RWPE2 (cell line): ENCODE results near the gene MFSD2A.

ENCODE experiments used
- ATAC-seq: fragments of 200-7000 bp; cut with Tn5 transposase; 3 replicates; pipeline ENCODE4 v1.9.1; 2021; ENCODE audit warnings: low read depth
- DNase-seq: peaks from one replicate; pipeline ENCODE4 v3.0.0-alpha.2; 2020; ENCODE audit warnings: low spot score
- H3K27ac ChIP-seq: fragments of 450-650 bp; 2 replicates; pipeline ENCODE4 v1.5.1; 2017; ENCODE audit warnings: mild to moderate bottlenecking; ENCODE audit not compliant: poor library complexity, severe bottlenecking
- H3K27me3 ChIP-seq: fragments of 250-450 bp; sonication (Bioruptor Pico); 2 replicates; pipeline ENCODE4 v1.5.1; 2021; ENCODE audit warnings: mild to moderate bottlenecking, moderate library complexity; ENCODE audit not compliant: insufficient read depth, poor library complexity, severe bottlenecking
- H3K36me3 ChIP-seq: fragments of 250-450 bp; sonication (Bioruptor Pico); 2 replicates; pipeline ENCODE4 v1.5.1; 2020; ENCODE audit warnings: low read depth, mild to moderate bottlenecking, moderate library complexity
- H3K4me1 ChIP-seq: fragments of 250-450 bp; sonication (Bioruptor Pico); 2 replicates; pipeline ENCODE4 v1.5.1; 2021; ENCODE audit warnings: mild to moderate bottlenecking, moderate library complexity; ENCODE audit not compliant: insufficient read depth, poor library complexity, severe bottlenecking
- H3K4me3 ChIP-seq: fragments of 250-450 bp; sonication (Bioruptor Pico); 2 replicates; pipeline ENCODE4 v1.5.1; 2021; ENCODE audit warnings: mild to moderate bottlenecking, moderate library complexity; ENCODE audit not compliant: severe bottlenecking
- H3K9me3 ChIP-seq: fragments of 250-450 bp; sonication (Bioruptor Pico); 2 replicates; pipeline ENCODE4 v1.5.1; 2021; ENCODE audit warnings: mild to moderate bottlenecking, moderate library complexity; ENCODE audit not compliant: severe bottlenecking
- TF ChIP-seq, protein P1 (sequence below): fragments of 450-650 bp; IDR thresholded peaks from one replicate; pipeline ENCODE4 v1.5.1; 2017; ENCODE audit warnings: mild to moderate bottlenecking, moderate library complexity; ENCODE audit not compliant: poor library complexity, severe bottlenecking

Gene MFSD2A

DNA sequence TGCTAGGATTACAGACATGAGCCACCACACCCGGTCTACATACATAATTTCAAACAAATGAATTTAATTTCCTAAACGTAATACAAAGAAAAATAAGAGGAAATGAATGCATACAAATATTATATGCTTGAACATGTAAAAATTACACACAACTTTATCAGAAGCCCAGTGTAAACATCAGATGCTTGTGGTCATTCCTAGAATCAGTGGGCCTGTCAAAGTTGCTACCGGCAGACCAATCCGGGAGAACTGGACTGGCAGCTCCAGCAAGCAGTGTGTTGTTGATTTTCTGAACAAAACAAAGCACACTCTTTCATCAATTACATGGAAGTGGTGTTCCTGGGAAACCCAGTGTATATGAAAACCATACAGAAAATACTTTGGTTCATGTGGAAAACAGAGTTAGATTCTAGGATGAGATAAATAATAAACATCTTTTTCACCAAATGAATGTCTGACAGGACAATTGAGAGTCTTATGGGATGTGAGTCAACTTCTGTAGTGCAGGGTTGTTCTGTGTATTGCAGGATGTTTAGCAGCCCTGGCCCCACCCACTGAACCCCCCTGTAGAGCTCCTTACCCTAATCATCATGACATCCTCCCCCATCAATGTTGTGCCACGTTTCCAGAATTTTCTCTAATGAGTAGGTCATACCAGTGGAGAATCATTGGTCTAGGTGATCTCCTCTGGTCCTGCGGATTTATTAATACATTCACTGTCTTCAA, 33.8 kb downstream of the MFSD2A start:
- Histone ChIP-seq H3K4me1 (peaks cover 21% of the 10 kb centered on the region), H3K27me3 (no peaks in the 10 kb centered on the region), H3K27ac (peak overlapping the region; percentile 53), H3K4me3 (no peak overlapping the region), H3K36me3 (no peaks in the 10 kb centered on the region), H3K9me3 (no peaks in the 10 kb centered on the region)
- DNase-seq (no peak), ATAC-seq (peak; percentile 61)
- TF ChIP-seq, protein P1, sequence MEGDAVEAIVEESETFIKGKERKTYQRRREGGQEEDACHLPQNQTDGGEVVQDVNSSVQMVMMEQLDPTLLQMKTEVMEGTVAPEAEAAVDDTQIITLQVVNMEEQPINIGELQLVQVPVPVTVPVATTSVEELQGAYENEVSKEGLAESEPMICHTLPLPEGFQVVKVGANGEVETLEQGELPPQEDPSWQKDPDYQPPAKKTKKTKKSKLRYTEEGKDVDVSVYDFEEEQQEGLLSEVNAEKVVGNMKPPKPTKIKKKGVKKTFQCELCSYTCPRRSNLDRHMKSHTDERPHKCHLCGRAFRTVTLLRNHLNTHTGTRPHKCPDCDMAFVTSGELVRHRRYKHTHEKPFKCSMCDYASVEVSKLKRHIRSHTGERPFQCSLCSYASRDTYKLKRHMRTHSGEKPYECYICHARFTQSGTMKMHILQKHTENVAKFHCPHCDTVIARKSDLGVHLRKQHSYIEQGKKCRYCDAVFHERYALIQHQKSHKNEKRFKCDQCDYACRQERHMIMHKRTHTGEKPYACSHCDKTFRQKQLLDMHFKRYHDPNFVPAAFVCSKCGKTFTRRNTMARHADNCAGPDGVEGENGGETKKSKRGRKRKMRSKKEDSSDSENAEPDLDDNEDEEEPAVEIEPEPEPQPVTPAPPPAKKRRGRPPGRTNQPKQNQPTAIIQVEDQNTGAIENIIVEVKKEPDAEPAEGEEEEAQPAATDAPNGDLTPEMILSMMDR: no peak

DNA sequence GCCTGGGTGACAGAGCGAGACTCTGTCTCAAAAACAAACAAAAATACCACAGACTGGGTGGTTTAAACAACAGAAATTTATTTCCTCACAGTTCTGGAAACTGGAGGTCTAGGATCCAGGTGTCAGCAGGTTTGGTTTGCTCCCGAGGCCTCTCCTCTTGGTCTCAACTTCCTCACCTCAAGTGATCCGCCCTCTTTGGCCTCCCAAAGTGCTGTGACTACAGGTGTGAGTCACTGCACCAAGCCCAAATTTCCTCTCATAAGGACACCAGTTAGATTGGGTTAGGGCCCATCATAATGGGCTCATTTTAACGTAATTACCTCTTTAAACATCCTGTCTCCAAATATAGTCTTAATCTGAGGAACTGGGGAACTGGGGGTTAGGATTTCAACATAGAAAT, 35.5 kb downstream of the MFSD2A start:
- H3K9me3 ChIP-seq: no peaks in the 10 kb centered on the region
- no peak overlapping the region for H3K4me3 ChIP-seq
- peak; percentile 80 for ATAC-seq
- H3K27me3 ChIP-seq: no peaks in the 10 kb centered on the region
- H3K36me3 ChIP-seq: no peaks in the 10 kb centered on the region
- peak; percentile 69 for DNase-seq
- H3K27ac ChIP-seq: peak overlapping the region; percentile 53
- peaks cover 21% of the 10 kb centered on the region for H3K4me1 ChIP-seq
- TF ChIP-seq, protein P1: no peak

DNA sequence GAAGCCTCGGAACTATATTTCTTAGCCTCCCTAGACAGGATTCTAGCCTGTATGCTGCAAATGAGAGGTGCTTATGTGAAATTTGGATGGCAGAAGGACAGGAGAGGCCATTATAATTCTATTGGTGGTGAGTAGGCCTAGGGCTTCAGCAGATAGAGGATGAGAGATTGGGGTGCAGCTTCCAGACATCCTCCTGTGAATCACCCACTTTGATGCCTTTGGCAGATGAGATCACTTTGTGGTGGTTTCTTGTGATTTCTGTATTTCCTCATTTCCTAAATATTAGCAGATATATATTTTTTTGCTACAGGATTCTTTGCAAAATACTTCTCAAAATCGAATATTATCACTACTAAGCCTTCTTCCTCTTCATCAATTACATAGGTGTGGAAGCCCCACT, 37.3 kb downstream of the MFSD2A start:
- Histone ChIP-seq H3K27me3 (no peaks in the 10 kb centered on the region), H3K9me3 (no peaks in the 10 kb centered on the region), H3K4me1 (peaks cover 21% of the 10 kb centered on the region), H3K4me3 (no peak overlapping the region), H3K27ac (peak overlapping the region; percentile 53), H3K36me3 (no peaks in the 10 kb centered on the region)
- ATAC-seq: 0 out of 3 replicates have a peak, but pooled peaks have one; percentile 40
- TF ChIP-seq, protein P1: no peak
- DNase-seq: no peak

DNA sequence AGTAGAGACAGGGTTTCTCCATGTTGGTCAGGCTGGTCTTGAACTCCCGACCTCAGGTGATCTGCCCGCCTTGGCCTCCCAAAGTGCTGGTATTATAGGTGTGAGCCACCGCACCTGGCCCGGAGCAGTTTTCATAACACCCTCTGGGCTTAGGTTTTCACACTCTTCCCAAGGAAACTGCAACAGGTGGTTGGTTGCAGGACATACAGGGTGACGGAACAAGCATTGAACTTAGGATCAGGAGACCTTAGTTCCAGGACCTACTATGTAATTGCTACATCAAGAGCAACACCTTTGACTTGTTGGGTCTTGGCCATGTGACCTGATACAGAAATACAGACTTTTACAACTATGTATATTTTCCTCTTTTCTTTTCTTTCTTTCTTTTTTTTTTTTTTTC, 37.9 kb downstream of the MFSD2A start:
- DNase-seq (no peak), ATAC-seq (no peak)
- TF ChIP-seq, protein P1: no peak
- H3K4me1 ChIP-seq: peaks cover 21% of the 10 kb centered on the region
- H3K36me3 ChIP-seq: no peaks in the 10 kb centered on the region
- H3K27me3 ChIP-seq: no peaks in the 10 kb centered on the region
- no peak overlapping the region for H3K4me3 ChIP-seq
- H3K27ac ChIP-seq: peak overlapping the region; percentile 53
- no peaks in the 10 kb centered on the region for H3K9me3 ChIP-seq

DNA sequence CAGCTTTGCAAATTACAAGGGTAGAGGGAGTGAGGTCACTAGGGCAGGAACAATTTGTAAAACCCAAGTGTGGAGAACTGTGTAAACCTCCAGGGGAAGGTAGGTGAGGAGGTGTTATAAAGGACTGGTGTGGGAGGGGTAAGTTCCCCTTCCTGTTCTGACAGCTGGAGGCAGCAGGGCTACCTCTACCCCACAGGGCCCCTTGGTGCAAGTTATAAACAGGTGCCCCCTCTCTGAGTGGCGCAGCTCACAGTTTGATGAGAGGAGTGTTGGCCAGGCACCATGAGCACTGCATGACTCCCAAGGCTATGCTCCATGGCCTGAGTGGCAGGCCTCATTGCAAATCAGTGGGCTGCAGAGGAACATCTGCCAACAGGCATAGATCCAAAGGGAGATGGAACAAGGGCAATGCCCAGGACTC, 41.0 kb downstream of the MFSD2A start:
- Histone ChIP-seq H3K4me1 (peaks cover 3% of the 10 kb centered on the region), H3K36me3 (no peaks in the 10 kb centered on the region), H3K27ac (no peak overlapping the region), H3K27me3 (no peaks in the 10 kb centered on the region), H3K9me3 (no peaks in the 10 kb centered on the region), H3K4me3 (no peak overlapping the region)
- DNase-seq: no peak
- TF ChIP-seq, protein P1: no peak
- no peak for ATAC-seq
